GM21447 (cell line): ENCODE results near the gene RNF19B.

Source experiments
- ATAC-seq: cut with Tn5 transposase; IDR thresholded peaks from one replicate; pipeline ENCODE4 v1.9.1; 2021; ENCODE audit not compliant: unreplicated experiment

Gene RNF19B

GRCh38 chr1:32969566-32969965, 5.0 kb upstream of the RNF19B start:
- ATAC-seq = no peak

- ATAC-seq = no peak
These were observed 3.4 kb upstream of the RNF19B start for GRCh38 chr1:32967888-32968568.

GRCh38 chr1:32966900-32967299, 2.3 kb upstream of the RNF19B start:
- no peak for ATAC-seq

- no peak for ATAC-seq
These were observed 690 bp upstream of the RNF19B start for GRCh38 chr1:32965251-32965747.

DNA sequence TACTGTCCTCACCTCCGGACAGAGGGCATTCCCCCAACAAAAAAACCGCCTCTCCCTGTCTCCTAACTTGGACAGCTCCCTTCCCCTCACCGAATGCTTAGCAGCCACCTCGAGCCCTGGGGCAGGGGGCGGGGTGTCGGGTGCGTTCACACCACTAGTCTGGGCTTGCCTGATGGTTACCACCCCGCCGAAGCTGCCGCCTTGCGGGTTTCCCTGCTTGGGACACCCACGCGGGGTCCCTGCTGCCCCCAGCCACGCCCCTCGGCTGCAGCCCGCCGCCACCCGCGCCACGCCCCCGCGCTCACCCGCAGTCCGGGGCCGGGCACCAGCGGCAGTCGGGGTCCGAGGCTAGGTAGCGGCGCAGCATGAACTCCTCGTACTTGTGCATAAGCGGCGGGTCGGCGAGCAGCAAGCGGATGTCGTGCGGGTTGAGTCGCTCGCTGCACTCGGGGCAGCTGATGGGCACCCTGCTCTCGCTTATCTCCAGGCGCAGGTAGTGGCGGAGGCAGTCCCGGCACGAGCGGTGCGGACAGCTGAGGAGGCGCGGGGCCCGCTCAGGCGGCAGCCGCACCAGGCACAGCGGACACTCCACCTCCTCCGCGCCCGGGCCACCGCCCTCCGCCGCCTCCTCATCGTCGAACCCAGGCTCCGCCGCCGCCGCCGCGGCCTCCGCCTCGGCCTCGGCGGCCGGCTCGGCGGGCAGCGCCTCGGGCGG, 706 bp downstream of the RNF19B start:
- peak; percentile 13 for ATAC-seq

- no peak for ATAC-seq
These were observed 2.2 kb downstream of the RNF19B start for GRCh38 chr1:32962248-32962896.

DNA sequence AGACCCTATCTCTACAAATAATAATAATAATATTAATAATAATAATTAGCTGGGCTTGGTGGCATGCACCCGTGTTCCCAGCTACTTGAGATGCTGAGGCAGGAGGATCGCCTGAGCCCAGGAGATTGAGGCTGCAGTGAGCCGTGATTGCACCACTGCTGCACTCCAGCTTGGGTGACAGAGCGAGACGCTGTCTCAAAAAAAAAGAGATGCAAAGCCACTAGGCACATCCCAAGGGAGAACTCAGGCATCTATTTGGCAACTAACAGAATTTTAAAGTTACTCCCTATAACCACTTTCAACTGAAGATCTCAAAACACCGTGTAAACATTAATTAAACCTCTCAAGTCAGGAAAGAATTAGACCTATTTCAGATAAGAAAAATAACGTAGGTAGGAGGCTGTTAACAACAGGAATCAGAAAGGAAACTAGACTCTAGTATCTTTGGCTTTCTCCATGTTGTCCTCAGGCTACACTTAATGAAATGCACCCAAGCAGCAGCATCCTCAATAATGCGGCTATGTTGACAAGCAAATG, 3.7 kb downstream of the RNF19B start:
- ATAC-seq = no peak

DNA sequence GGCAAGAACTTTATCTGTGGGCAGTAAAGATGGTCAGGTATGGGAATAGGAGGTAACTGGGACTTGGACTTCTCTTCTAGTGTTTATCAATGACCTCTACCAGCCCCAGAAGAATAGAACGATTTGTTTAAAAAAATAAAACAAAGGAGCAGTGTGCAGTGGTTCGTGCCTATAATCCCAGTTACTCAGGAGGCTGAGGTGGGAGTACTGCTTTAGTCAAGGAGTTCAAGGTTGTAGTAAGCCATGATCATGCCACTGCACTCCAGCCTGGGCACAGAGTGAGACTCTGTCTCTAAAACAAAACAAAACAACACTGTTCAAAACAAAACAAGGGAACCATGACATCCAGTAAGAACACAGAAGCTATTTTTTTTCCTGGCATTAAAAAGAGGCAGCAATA, 4.3 kb downstream of the RNF19B start:
- no peak for ATAC-seq

DNA sequence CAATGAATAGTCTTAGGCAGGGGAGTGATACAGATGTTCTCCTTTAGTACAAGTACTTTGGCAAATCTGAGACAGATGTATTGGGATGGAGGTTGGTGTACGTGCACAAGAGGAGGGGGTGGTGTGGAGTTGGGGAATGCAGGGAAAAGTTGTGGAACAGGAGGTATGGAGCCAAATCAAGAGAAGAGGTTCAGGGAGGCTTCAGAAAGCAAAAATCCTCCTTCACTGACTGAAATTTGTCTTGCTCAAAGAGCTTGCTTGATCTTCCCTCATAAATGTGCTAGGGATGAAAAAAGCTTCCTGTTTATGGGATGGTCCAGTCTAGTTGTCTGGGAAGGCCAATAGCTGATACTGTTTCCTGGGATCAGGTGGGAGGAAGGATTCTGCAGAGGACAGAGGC, 5.8 kb downstream of the RNF19B start:
- no peak for ATAC-seq

- no peak for ATAC-seq
These were observed 7.6 kb downstream of the RNF19B start for GRCh38 chr1:32957017-32957416.

DNA sequence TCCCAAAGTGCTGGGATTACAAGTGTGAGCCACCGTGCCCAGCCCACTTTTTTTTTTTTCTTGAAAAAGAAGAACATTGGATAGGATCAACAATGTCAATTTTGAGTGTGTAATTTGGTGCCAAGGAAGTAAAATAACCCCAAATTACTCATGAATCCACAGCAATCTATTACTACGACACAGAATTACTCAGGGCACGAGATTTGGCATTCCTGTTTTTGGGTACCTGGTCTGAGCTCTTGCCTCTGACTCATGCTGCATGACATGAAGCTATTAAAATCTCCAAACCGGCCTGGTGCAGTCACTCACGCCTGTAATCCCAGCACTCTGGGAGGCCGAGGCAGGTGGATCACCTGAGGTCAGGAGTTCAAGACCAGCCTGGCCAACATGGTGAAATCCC, 10.4 kb downstream of the RNF19B start:
- ATAC-seq = no peak

GRCh38 chr1:32953495-32953894, 11.1 kb downstream of the RNF19B start:
- ATAC-seq = no peak

DNA sequence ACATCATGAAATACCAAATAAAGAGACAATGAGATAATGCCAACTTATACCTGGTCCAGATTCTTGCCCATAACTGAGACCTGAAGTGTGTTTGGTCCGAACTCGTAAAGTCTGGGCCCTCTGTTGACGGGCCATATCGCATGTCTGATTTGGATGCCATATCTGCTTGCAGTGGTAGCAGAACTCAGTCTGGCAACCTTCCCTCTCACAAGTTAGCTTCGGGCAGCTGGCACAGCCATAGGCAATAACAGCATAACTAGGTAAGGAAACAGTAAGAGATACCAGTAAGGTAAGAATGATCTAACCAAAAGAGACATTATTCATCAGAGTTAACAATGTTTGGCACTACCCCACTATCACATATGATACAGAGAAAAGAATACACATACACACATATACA, 15.1 kb downstream of the RNF19B start:
- ATAC-seq = no peak

GRCh38 chr1:32948905-32949304, 15.7 kb downstream of the RNF19B start:
- ATAC-seq = no peak

DNA sequence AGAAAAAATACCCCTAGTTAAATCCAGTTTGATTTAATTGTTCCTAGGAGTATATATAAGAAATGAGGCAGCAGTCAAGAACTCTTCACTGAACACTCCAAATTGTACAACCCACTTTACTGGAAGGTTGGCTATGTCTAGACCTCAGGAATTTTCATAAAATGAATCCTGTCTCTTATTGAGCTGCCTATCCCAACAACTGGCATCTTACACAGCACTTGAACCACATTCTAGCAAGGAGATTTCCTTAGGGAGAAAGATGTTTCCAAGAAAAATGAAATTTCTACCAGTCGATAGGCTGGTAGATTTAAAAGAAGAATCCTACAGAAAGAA, 16.3 kb downstream of the RNF19B start:
- ATAC-seq = no peak

- ATAC-seq = no peak
These were observed 16.8 kb downstream of the RNF19B start for GRCh38 chr1:32947669-32948389.

DNA sequence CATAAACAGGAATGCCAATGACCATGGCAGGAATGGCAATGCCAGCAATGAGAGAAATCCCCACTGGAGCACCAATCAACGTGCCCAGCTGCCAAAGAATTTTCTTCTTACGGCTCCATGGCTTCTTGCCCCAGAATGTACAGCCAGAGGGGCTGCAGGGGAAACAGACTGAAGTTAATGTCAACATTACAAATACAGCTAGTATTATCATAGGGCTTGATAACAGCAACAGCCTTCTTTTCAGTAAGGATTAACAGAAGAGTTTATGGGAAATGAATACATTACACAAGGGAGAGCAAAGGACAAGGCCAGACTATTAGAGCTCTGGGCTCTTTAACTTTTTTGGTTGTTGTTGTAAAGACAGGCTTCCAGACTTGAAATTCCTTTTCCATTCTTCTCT, 18.2 kb downstream of the RNF19B start:
- ATAC-seq = no peak

DNA sequence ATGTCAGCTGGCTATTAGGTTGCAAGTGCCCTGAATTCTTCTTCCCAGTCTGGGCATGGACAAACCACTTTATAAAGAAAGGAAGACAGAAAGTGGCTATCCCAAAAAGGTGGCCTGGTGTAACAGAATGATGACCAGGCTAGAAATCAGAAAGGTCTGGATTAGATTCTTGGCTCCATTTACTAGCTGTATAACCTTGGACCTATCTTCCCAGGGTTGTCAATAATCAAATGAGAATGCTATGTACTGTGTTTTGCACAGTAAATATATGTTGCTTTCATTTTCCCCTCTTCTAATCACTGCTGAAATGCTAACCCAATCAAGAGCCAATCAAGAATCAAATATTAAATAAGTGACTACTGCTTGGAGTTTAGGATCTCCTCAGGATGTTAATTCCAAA, 20.4 kb downstream of the RNF19B start:
- no peak for ATAC-seq

DNA sequence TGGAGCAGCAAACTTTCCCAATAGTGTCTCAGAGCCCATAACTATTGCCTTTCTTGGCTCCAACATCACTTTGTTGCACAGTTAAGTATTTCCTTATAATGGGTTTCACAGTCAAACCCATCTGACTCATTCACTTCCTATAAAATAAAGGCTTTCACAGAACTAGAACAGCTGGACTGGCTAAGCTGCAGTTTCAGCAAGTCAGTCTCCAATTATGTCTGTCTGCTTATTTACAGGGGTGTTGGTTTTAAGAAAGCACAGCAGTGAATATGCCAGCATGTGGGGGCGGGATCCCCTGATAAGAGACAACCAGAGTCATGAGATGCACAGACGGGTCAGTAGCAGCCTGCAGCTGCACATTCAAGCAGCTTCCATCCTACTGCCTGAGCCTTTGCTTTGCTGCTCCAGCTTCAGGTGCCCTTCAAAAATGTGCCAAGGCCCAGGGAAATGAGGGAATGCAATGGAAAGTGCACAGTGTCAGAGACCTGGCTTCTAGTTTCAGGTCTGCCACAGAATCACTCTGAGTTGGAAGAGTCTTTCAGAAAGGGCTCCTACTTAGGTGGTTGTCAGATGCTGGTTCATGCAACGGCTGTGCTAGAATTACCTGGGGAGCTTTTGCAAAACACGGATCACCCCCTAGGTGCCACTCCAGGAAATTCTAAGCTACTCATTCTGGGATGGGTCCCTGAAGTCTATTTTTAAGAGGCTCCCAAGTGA, 24.8 kb downstream of the RNF19B start:
- ATAC-seq = no peak

- no peak for ATAC-seq
These were observed 27.5 kb downstream of the RNF19B start for GRCh38 chr1:32937061-32937460.

DNA sequence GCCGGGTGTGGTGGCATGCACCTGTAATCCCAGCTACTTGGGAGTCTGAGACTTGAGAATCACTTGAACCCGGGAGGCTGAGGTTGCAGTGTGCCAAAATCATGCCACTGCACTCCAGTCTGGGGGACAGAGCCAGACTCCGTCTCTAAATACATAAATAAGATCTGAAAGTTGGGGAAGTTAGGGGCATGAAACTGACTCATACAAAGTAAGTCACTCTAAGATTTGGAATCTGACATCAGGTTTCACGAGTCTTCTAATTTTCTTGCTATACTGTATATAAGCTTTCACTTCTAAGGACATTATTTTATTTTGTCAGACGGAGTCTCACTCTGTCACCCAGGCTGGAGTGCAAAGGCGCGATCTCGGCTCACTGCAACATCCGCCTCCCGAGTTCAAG, 30.1 kb downstream of the RNF19B start:
- no peak for ATAC-seq
